Stimulated activated naive CD4-positive, alpha-beta T cell treated with Interleukin-2 at 50 U/mL for 16 hours (primary cell): ENCODE measurements around the gene SCAND1.
"Not testable (repeated sequence)": the region's sequence is repeated elsewhere in the genome, so short reads cannot be mapped to it uniquely, and the experiment has no call there.

Experiments
- DNase-seq: peaks from one replicate; lab custom pipeline; 2025; lab: John Stamatoyannopoulos, UW

Gene SCAND1

DNA sequence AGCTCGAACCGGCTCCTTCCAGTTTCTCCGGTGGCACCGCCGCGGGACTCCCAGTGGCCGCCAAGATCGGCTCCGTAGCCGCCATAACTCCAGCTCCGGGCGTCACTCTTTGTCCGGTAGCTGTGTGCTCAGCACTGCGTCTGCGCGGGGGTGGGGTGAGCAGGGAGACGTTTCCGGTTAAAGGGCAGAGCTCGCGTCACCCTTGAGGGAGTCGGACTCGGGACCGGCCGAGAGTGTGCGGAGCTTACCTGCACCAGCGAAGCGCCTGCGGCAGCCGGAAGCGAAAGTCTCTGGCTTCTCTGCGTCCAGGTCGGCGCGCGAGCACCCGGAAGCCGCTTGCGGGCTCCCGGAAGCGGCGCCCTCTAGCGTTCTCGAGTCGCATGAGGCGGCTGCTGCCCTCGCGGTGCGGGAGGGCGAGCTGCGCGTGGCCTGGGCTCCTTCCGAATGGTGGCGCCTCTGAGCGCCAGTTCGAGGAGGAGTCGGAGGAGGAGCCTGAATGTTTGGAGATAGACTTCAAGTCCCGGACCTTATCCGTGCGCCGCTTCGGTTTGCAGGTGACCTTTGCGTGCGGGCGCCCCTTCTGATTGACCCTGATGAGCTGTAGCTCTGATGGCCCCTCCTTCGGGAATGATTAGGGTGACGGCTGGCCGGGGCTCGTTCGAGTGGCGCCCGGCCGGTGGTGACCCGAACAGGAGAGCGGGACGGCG is at the start of gene SCAND1:
Gene SCAND1, minus strand, starts transcription at position 303 of the 707 bp plus-strand sequence. Its CDS starts 218 bp downstream, at position 85.
- DNase-seq = peak; percentile 98

DNA sequence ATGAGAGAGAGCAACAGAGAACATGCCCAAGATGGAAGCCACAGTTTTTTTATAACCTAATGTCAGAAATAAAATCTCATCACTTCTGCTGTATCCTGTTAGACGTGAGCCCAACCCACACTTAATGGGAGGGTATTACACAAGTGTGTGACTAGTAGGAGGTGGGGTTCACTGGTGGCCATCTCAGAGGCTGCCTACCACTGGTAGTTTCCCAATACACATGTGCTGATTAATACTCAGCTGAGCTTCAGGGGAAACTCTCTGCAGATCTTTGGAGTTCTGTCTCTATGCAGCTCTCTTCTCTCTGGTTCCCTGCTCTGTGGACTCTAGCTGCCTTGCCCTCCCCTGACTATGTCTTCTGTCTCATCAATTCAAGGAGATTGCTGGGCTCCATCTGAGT is 49.7 kb upstream of the SCAND1 start:
- DNase-seq = no peak

DNA sequence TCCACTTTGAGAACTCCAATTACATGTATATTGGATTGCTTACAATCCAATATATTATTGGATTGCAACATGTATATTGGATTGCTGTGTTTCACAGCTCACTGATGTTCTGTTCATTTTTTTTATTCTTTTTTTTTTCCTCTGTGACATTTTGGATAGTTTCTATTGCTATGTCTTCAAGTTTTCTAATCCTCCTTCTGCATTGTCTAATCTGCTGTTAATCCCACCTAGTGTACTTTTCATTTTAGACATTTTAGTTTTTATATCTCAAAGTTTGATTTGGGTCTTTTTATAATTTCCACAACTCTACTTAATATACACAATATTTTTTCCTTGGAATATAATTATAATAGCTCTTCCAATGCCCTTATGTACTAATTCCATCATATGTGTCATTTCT is 48.6 kb upstream of the SCAND1 start:
- no peak for DNase-seq

DNA sequence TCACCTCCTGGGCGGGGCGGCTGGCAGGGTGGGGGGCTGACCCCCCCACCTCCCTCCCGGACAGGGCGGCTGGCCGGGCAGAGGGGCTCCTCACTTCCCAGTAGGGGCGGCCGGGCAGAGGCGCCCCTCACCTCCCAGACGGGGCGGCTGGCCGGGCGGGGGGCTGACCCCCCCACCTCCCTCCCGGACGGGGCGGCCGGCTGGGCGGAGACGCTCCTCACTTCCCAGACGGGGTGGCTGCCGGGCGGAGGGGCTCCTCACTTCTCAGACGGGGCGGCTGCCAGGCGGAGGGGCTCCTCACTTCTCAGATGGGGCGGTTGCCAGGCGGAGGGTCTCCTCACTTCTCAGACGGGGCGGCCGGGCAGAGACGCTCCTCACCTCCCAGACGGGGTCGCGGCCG is 47.0 kb upstream of the SCAND1 start:
- not testable (repeated sequence) for DNase-seq

DNA sequence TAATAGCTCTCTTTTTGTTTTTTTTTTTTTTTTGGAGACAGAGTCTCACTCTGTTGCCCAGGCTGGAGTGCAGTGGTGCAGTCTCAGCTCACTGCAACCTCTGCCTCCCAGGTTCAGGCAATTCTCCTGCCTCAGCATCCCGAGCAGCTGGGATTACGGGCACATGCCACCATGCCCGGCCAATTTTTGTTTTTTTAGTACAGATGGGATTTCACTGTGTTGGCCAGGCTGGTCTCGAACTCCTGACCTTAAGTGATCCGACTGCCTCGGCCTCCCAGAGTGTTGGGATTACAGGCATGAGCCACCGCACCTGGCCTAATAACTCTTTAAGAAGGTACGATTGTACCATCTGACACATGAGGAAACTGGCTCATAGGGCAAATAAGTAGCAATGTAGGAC is 42.2 kb upstream of the SCAND1 start:
- not testable (repeated sequence) for DNase-seq

DNA sequence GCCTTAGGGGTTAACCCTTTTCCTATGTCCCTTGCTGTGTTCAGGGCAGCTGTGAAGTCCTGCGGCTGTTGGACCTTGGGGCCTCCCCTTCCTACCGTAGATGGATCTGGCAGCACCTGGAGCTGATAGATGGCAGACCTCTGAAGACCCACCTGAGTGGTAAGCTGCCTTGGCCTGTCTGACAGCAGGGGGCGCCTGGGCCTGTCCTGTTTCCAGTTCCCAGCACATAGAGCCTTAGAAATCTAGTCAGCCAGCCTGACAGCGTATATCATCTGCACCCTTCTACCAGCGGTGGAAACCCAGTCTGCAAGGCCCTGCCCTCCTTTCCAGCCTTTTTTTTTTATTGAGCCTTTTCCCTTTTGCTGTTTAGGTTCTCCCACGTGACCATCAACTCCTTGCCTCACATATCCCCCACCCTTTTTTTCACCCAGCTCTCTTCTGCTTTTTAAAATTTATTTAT is 40.7 kb upstream of the SCAND1 start:
- peak; percentile 74 for DNase-seq

DNA sequence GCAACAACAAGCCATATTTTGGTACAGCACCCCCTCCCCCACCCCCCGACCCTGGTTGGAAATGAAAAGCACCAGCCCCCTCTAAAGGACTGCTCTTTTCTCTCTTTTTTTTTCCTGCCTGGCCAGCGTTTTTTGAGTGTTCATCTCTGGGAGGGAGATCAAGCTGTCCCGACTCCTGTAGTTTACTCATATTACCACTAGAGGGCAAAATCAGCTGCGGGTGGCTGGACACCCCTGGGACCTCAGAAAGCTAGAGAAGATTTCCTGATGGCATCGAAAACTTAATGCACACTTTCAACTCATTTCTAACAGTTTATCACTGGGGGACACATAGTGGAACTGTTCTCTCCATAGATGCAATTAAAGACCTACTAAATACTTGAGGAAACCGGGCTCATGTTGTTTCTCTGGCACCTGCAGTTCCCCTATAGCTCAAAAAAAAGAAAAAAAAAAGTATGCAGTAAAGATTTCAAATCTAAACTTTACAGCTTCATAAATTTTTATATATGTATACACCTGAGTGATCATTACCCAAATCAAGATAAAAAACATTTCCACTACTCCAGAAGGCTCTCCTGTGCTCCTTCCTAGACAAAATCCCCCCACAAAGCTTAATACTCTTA is 38.5 kb upstream of the SCAND1 start:
- peak; percentile 14 for DNase-seq

DNA sequence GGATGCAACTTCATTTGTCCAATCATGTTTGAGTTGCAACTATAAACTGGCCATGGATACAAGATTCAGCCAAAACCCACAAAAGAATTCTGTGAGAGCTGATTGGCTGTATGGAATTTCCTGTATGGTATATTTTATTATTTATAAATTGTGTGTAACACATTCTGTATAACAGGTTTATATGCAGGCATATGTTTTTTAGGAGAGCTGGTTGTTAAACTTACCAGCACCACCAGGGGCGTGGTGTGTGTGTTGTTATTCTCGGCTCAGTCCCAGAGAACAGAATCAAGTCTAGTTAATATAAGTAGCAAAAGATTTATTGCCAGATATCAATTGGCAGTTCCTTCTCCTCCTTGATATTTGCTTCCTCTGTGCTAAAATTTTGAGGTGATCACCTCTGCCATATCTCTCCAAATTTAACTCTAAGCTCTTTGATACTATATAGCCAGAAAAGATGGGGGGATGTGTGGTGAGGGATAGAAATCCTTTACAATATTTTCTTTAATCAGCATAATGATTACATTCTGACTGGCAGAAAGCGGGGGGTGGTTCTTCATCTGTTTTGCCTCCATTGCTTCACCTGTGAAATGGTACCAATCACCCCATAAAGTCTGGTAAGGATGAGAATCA is 37.0 kb upstream of the SCAND1 start:
- DNase-seq = no peak

DNA sequence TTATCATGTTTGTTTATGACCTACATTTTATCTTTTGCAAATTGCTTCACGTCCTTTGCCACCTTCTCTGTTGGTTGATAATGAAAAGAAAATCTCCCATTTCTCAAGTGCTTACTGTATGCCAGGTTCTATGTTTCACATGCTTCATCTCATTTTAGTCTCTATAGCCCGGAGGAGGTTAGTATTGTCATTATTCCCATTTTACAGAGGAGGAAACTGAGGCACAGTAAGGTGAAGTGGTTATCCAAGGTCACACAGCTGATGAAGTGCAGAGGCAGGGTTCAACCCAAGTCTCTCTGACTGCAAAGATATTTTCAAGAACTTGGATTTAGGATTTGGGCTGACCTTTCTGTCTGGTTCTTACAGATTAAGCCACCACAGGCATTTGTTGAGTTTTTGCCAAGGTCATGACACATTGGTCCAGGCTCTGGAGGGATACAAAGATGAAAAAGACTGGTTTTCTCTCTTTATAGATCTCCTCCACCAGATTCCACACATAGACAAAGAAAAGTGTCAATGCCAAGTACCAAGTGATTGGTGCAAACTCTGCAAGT is 34.7 kb upstream of the SCAND1 start:
- no peak for DNase-seq

DNA sequence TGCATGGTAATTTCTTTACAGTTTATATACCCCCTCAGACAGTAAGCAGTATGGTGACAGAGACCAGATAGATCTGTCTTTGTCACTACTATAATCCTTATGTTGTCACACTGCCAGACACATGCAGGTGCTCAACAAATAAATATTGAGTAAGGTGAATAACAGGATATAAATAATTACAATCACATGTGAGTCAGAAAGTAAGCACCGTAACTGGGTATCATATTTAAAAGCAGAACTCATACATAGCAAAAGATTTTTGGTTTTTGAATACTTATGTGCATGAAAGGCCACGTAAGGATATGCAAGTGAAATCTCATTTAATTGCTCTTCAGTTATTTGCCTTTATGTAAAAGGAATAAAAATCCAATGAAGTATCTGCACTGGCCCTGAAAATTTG is 31.5 kb upstream of the SCAND1 start:
- no peak for DNase-seq

DNA sequence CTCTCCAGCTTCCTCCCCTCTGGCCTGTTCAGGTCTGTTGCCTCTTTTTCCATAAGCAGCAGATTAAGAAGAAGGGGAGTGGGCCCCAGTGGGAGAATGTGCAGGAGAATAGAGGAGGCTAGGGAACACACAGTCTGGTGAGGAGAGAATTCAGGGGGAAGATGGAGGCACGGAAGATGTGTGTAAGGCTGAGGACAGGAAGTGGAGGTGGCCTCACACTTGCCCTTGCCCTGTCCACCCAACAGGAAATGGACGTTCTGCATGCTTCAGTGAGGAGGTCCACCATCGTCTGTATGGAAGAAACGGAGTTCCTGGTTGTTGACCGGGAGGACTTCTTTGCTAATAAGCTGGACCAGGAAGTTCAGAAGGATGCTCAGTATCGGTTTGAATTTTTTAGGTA is 30.1 kb upstream of the SCAND1 start:
- DNase-seq = no peak

DNA sequence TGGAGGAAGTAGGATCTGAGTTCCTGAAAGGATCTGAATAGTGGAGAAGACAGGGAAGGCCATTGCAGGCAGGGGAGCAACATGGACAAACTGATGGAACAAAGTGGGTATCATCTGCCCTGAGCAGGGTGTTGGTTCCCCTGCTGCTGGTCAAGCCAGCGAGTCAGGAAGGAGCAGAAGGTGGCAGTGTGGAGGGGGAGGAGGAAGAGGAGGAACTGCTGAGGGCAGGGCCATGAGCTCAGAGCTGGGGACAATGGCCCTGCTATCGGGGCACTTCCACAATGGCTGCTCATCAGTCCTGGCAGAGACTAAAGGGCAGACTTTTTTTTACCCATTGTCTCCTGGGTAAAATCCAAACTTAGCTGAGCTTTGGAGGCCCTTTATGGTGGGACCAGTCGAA is 27.7 kb upstream of the SCAND1 start:
- no peak for DNase-seq

DNA sequence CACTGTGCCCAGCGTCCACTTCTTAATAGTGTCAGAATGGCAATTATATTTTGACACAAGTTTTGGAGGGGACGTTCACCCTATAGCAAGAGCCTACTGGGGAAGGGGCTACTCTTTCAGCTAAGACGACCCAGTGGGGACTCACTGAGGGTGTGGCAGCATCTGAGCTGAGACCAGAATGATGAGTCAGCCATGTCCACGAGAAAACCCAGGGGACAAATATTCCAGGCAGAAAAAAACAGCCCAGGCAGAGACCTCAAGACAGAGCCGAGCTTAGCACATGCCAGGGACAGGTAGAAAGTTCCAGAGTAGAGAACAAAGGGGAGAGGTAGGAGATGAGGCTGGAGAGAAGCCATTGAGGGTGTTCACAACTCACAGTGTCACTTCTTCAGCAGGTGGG is 25.2 kb upstream of the SCAND1 start:
- no peak for DNase-seq

DNA sequence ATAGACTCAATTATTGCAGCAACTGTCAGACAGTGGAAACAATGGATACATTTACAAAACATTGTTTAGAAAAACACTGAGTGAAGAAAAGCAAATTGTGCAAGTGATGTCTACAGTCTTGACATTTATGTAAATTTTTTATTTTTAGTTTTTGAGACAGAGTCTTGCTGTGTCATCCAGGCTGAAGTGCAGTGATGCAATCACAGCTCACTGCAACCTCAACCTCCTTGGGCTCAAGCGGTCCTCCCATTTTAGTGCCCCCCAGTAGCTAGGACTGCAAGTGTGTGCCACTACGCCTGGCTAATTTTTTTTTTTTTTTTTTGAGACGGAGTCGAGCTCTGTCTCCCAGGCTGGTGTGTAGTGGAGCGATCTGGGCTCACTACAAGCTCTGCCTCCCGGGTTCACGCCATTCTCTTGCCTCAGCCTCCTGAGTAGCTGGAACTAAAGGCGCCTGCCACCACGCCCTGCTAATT is 23.8 kb upstream of the SCAND1 start:
- DNase-seq = no peak

DNA sequence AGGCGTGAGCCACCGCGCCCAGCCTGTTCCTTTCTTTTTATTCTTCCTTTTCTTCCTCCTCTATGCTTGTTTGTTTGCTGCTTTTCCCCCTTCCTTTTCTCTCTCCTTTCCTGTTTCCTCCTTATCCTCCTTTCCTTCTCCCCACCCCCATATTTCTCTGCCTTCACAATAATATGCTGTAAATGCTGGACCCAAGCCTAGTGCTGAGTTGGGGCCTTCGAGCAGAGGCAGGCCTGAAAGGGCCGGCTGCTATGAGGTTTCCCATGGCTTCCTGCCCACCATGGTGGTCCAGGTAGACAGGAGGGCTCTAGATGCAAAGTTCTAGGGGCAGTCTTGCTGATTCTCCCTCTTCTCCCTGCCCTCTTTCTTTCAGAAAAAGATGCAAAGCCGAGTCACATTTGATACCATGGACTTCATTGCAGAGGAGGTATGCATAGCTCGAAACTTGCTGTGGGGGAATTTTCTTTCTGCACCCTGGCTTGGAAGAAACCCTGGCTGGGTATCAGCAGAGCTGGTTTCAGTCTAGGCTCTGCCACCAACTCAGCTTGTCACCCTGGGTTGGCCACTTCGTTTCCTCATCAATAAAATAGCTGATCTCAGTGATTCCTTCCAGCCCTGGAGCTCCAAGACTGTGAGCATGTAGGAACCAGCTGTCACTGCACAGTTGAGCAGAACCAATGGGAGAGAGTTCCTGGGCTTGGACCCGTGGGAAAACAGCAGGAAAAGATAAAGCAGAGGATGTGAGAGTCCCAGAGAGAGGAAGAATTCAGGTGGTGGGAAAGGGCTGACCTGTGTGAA is 21.5 kb upstream of the SCAND1 start:
- no peak for DNase-seq

DNA sequence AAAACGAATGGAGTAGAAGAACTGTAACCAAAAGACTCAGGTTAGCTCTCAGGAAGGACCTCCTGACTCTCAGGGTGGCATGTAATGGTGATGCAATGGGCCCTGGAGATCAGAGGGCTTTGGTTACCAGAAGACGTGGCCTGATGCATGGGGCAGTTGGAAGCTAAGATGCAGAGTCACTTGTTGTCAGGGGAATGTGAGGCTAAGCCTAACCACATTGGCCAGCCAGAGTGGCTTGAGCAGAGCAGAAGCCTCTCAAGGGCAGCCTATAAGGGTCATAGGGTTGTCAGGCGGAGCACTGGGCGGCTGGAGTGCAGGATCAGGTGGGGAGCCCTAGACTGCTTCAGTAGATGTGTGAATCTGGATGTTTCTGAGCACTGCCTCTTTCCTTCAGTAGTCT is 20.0 kb upstream of the SCAND1 start:
- DNase-seq = no peak

DNA sequence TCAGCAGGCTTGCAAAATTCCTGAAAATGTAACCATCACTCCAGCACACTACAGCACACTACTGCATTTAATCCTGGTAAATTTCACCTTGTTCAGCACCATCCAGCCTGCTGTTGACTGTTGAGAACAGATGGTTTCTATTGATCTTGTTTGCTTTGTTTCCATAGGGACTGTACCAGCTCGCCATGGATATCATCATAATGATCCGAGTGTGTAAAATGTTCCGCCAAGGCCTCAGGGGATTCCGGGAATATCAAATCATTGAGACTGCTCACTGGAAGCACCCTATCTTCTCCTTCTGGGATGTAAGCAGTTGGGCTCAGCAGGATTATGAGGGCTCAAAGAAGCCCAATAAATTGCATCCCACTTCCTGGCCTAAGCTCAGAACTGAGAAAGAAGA is 18.2 kb upstream of the SCAND1 start:
- no peak for DNase-seq

DNA sequence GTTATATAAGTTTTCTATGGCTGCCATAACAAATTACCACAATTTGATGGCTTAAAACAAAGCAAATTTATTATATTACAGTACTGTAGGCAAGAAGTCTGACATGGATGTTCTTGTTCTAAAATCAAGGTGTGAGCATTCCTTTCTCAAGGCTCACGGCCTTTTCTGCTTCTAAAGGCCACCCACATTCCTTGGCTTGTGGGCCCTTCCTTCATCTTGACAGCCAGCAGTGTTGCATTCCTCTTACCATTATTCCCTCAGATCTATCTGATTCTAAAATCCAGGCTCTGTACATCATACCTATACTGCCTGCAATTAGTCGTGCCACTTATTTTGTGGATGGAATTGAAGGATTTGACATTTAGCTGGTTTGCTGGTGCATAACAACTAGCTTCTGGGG is 17.7 kb upstream of the SCAND1 start:
- no peak for DNase-seq

DNA sequence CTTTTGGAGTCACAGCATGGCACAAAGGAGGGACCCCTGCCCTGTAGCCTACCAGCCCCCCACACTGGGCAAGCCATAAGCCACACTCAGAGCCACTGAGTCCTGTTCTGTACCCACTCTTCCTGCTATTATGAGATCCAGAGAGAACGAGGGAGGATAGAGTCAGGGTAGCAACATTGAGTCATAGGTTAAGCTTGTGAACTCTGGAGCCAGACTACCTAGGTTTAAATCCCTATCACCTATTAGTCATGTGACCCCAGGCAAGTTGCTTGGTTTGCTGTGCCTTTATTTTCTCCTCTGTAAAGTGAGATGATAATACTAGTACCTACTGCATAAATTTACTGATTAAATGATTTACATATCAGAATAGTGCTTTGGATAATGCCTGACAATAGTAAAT is 14.6 kb upstream of the SCAND1 start:
- DNase-seq = no peak

DNA sequence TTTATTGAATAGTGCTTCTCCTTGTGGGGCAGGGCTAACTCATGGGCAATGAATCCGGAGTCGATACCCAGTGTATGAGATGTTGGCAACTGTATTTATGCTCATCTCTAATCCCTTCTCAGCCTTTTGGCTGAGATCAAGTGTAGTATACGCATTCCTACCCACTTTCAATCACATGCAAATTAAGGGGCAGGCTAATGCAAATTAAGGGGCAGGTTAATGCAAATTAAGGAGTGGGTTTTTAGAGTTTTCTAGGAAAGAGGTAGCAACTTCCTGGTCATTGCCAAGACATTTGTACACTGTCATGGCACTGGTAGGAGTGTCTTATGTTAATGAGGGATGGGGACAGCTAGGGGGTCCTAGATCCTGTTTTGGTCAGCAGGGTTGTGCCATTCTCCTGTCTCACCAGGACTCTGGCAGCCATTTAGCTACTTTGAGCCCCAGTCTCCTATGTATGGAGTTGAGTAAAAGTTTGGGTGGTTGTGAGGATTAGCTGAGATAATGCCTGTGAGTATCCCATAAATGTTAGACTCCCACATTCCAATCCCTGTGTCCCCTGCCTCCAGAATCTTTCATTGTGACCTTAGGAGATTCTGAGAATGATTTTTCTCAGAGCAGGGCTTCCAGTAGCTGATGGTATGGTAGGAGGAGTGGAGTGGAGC is 13.8 kb upstream of the SCAND1 start, which contains the start of gene CNBD2:
Gene CNBD2, plus strand, starts transcription at position 612 of the 662 bp plus-strand sequence. CDS start 173 bp downstream, outside the sequence.
- DNase-seq = no peak

DNA sequence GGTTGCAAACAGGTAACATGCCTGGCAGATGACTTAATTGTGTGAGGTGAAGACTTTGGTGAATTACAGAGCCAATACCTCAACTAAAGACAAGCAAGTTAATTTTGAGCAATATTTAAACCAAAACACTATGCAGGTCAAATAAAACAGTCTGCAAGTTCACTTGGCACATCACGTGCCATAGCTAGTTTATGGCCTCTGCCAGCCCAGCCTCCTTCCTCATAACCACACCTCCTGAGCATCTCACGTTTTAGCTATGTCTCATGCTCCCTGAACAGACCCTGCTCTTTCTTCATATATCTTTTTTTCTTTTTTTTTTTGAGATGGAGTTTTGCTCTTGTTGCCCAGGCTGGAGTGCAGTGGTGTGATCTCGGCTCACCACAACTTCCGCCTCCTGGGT is 9.6 kb upstream of the SCAND1 start:
- DNase-seq = no peak
